Liver (tissue), 9 donors: Measurements from ENCODE around the gene FOSL2. TPM values are rescaled to one million over a fixed set of nuclear protein-coding genes. Genes with fewer than 3 reads are reported as not detected.

ENCODE experiments used
- DNase-seq: peaks from one replicate; pipeline ENCODE4 v3.0.0-alpha.2; 2017; ENCODE audit warnings: low spot score
- H3K27ac ChIP-seq, 2 donors: one replicate each; pipeline ENCODE4 v1.7.0; 2013; ENCODE audit warnings: inconsistent platforms in 2 of 2, low read length in 2 of 2, control low read depth in 1 of 2, low read depth in 1 of 2, mild to moderate bottlenecking in 1 of 2
- H3K27me3 ChIP-seq, 4 donors: one replicate each; pipeline versions ENCODE4 v1.6.1 to v1.7.0; 2013; ENCODE audit warnings: low read length in 3 of 4, inconsistent platforms in 1 of 4, mild to moderate bottlenecking in 1 of 4, moderate library complexity in 1 of 4; ENCODE audit not compliant: control insufficient read depth in 4 of 4, insufficient read depth in 4 of 4
- H3K36me3 ChIP-seq, 4 donors: one replicate each; pipeline versions ENCODE4 v1.6.1 to v1.7.0; 2013; ENCODE audit warnings: low read length in 3 of 4, mild to moderate bottlenecking in 3 of 4, low read depth in 1 of 4, moderate library complexity in 1 of 4; ENCODE audit not compliant: control insufficient read depth in 4 of 4, insufficient read depth in 3 of 4
- H3K4me1 ChIP-seq, 4 donors: one replicate each; pipeline versions ENCODE4 v1.6.1 to v1.7.0; 2013; ENCODE audit warnings: low read length in 3 of 4, mild to moderate bottlenecking in 3 of 4, moderate library complexity in 1 of 4; ENCODE audit not compliant: control insufficient read depth in 4 of 4, insufficient read depth in 4 of 4
- H3K4me3 ChIP-seq, 3 donors: one replicate each; pipeline versions ENCODE4 v1.6.1 to v1.7.0; 2013; ENCODE audit warnings: low read length in 3 of 3, control low read depth in 1 of 3, low read depth in 1 of 3, mild to moderate bottlenecking in 1 of 3
- H3K9ac ChIP-seq, 2 donors: one replicate each; pipeline ENCODE4 v1.7.0; 2013; ENCODE audit warnings: low read length in 2 of 2, mild to moderate bottlenecking in 2 of 2, moderate library complexity in 2 of 2, control low read depth in 1 of 2, low read depth in 1 of 2
- H3K9me3 ChIP-seq, 4 donors: one replicate each; pipeline versions ENCODE4 v1.6.1 to v1.7.0; 2013; ENCODE audit warnings: low read length in 3 of 4; ENCODE audit not compliant: control insufficient read depth in 4 of 4
- CTCF ChIP-seq: fragments of 150-350 bp; IDR thresholded peaks from 2 replicates; pipeline ENCODE4 v1.5.1; 2017; ENCODE audit warnings: improper control_type of control experiment, low read depth, low read length; ENCODE audit not compliant: missing input control
- EGR1 ChIP-seq, 2 donors: IDR thresholded peaks; 2 replicates each; pipeline ENCODE4 v1.6.1; 2016 to 2018; ENCODE audit warnings: antibody characterized with exemption in 2 of 2, low read depth in 2 of 2
- FOXA1 ChIP-seq: IDR thresholded peaks from 2 replicates; pipeline ENCODE4 v1.6.1; 2016; ENCODE audit warnings: antibody characterized with exemption
- FOXA2 ChIP-seq: IDR thresholded peaks from 2 replicates; pipeline ENCODE4 v1.6.1; 2016; ENCODE audit warnings: antibody characterized with exemption
- GABPA ChIP-seq, 2 donors: IDR thresholded peaks in 1 of 2; conservative IDR thresholded peaks in 1 of 2; 2 replicates each; pipeline ENCODE4 v1.6.1; 2016; ENCODE audit warnings: antibody characterized with exemption in 2 of 2, mild to moderate bottlenecking in 1 of 2, moderate library complexity in 1 of 2
- HNF4A ChIP-seq, 2 donors: conservative IDR thresholded peaks; 2 replicates each; pipeline ENCODE4 v1.6.1; 2016; ENCODE audit warnings: antibody characterized with exemption in 2 of 2, mild to moderate bottlenecking in 2 of 2
- HNF4G ChIP-seq: IDR thresholded peaks from 2 replicates; pipeline ENCODE4 v1.6.1; 2016; ENCODE audit warnings: antibody characterized with exemption
- JUND ChIP-seq, 2 donors: IDR thresholded peaks; 2 replicates each; pipeline ENCODE4 v1.6.1; 2016; ENCODE audit warnings: antibody characterized with exemption in 2 of 2
- NR2F2 ChIP-seq: IDR thresholded peaks from 2 replicates; pipeline ENCODE4 v1.6.1; 2016; ENCODE audit warnings: antibody characterized with exemption
- RAD21 ChIP-seq, 2 donors: IDR thresholded peaks; 2 replicates each; pipeline ENCODE4 v1.6.1; 2016; ENCODE audit warnings: antibody characterized with exemption in 2 of 2, mild to moderate bottlenecking in 2 of 2
- RXRA ChIP-seq, 2 donors: IDR thresholded peaks; 2 replicates each; pipeline ENCODE4 v1.6.1; 2017 to 2018; ENCODE audit warnings: antibody characterized with exemption in 2 of 2, mild to moderate bottlenecking in 1 of 2
- SP1 ChIP-seq: IDR thresholded peaks from 2 replicates; pipeline ENCODE4 v1.6.1; 2018; ENCODE audit warnings: antibody characterized with exemption, mild to moderate bottlenecking
- TAF1 ChIP-seq: conservative IDR thresholded peaks from 2 replicates; pipeline ENCODE4 v1.6.1; 2016; ENCODE audit warnings: antibody characterized with exemption, mild to moderate bottlenecking
- YY1 ChIP-seq: IDR thresholded peaks from 2 replicates; pipeline ENCODE4 v1.6.1; 2016; ENCODE audit warnings: antibody characterized with exemption, mild to moderate bottlenecking
- WGBS: extraction: QIAGEN DNeasy Blood & Tissue Kit; methylation state at CpG from one replicate; pipeline ENCODE4 v1.1.7; 2013; 5-methylcytosine and 5-hydroxymethylcytosine counted together
- polyA plus RNA-seq, 2 donors: library from polyadenylated mRNA; stranded (reverse) in 1 of 2; unstranded in 1 of 2; fragments of 200-250 nt in 1 of 2; fragments of >200 nt in 1 of 2; fragmentation: Nextera tagmentation in 1 of 2; extraction: Ambion mirVana in 1 of 2; gene quantifications; one replicate each; pipeline versions ENCODE4 v1.2.1 to v1.2.3, GENCODE V29; 2013 to 2015
- total RNA-seq, 2 donors: library from RNA; depleted of rRNA; stranded (reverse); fragments of >200 nt; gene quantifications; one replicate each; pipeline ENCODE4 v1.2.3, GENCODE V29; 2014
- TF ChIP-seq, protein P1 (sequence below): IDR thresholded peaks from 2 replicates; pipeline ENCODE4 v1.6.1; 2016; ENCODE audit warnings: antibody characterized with exemption, mild to moderate bottlenecking
- TF ChIP-seq, protein P2 (sequence below): IDR thresholded peaks from 2 replicates; pipeline ENCODE4 v1.6.1; 2016; ENCODE audit warnings: antibody characterized with exemption
- TF ChIP-seq, protein P3 (sequence below): IDR thresholded peaks from 2 replicates; pipeline ENCODE4 v1.6.1; 2016; ENCODE audit warnings: antibody characterized with exemption
- TF ChIP-seq, protein P4 (sequence below): IDR thresholded peaks from 2 replicates; pipeline ENCODE4 v1.6.1; 2016; ENCODE audit warnings: antibody characterized with exemption
- donor health status: healthy.
- donor health status: healthy.
- donor health status: healthy.
- donor health status: healthy.
- donor health status: healthy.

FOSL2 gene
- total and polyA plus RNA-seq, 4 donors: 1.9 to 10.7 (median 2.6) TPM

- H3K9me3 ChIP-seq: no peaks in the 10 kb centered on the region
- H3K27ac ChIP-seq: no peak overlapping the region
- H3K36me3 ChIP-seq: no peaks in the 10 kb centered on the region
- H3K4me1 ChIP-seq: peaks cover 0 to 26% (median 7%) of the 10 kb centered on the region in 4 donors
- DNase-seq: no peak
- no peak overlapping the region for H3K9ac ChIP-seq
- H3K27me3 ChIP-seq: no peaks in the 10 kb centered on the region
- 67% methylated on average over 19 of the region's 19 CpGs for WGBS
- H3K4me3 ChIP-seq: no peak overlapping the region
- TF ChIP-seq HNF4G: no peak
- TF ChIP-seq RAD21 (IDR thresholded peaks at IDR 0.05): peak; percentile 6 to 16
- TF ChIP-seq, protein P1, sequence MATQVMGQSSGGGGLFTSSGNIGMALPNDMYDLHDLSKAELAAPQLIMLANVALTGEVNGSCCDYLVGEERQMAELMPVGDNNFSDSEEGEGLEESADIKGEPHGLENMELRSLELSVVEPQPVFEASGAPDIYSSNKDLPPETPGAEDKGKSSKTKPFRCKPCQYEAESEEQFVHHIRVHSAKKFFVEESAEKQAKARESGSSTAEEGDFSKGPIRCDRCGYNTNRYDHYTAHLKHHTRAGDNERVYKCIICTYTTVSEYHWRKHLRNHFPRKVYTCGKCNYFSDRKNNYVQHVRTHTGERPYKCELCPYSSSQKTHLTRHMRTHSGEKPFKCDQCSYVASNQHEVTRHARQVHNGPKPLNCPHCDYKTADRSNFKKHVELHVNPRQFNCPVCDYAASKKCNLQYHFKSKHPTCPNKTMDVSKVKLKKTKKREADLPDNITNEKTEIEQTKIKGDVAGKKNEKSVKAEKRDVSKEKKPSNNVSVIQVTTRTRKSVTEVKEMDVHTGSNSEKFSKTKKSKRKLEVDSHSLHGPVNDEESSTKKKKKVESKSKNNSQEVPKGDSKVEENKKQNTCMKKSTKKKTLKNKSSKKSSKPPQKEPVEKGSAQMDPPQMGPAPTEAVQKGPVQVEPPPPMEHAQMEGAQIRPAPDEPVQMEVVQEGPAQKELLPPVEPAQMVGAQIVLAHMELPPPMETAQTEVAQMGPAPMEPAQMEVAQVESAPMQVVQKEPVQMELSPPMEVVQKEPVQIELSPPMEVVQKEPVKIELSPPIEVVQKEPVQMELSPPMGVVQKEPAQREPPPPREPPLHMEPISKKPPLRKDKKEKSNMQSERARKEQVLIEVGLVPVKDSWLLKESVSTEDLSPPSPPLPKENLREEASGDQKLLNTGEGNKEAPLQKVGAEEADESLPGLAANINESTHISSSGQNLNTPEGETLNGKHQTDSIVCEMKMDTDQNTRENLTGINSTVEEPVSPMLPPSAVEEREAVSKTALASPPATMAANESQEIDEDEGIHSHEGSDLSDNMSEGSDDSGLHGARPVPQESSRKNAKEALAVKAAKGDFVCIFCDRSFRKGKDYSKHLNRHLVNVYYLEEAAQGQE: no peak
- TF ChIP-seq SP1: peak; percentile 21
- TF ChIP-seq, protein P2, sequence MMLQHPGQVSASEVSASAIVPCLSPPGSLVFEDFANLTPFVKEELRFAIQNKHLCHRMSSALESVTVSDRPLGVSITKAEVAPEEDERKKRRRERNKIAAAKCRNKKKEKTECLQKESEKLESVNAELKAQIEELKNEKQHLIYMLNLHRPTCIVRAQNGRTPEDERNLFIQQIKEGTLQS: no peak
- no peak for TF ChIP-seq FOXA2
- TF ChIP-seq HNF4A (conservative IDR thresholded peaks at IDR 0.05): no peak
- no peak for TF ChIP-seq NR2F2
These were observed 26.0 kb upstream of the FOSL2 start for GRCh38 chr2:28366496-28367282.

DNA sequence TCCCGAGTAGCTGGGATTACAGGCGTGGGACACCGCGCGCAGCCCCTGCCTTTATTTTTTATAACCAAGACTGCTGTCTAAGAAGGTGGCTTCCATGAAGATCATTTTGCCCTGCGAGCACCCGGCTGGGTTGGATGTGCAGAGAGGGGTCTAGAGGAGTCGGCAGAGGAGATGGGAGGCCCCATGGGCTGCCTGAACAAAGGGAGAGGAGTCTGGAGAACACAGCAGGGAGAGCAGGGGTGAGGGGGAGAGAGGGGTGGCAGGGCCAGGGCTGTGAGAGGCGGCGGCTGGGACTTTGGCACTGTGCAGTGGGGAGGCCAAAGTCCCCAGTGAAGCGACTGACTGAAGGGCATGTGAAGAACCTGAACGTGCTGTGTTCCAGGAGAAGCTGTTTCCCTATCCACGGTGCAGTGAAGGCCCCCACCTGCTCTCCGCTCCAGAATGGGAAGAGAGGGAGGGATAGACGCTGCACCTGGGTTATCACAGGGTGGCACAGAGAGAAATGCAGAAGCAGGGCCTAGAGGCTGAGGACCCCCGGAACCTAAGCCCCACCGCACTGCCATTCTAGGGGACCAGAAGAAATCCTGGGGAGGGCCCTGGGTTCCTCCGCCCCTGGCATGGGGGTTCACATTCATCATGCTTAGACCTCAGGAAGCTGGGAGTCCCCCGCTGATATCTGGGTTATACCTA, 24.8 kb upstream of the FOSL2 start:
- 75% methylated on average over 19 of the region's 19 CpGs for WGBS
- DNase-seq: no peak
- Histone ChIP-seq H3K4me1 (peaks cover 0 to 26% (median 7%) of the 10 kb centered on the region in 4 donors), H3K27ac (no peak overlapping the region), H3K36me3 (no peaks in the 10 kb centered on the region), H3K4me3 (no peak overlapping the region), H3K9ac (no peak overlapping the region), H3K27me3 (no peaks in the 10 kb centered on the region), H3K9me3 (no peaks in the 10 kb centered on the region)
- TF ChIP-seq, protein P3, sequence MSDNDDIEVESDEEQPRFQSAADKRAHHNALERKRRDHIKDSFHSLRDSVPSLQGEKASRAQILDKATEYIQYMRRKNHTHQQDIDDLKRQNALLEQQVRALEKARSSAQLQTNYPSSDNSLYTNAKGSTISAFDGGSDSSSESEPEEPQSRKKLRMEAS: no peak
- TF ChIP-seq HNF4G (peak; percentile 83), HNF4A (conservative IDR thresholded peaks at IDR 0.05) (peak; percentile 85 to 94), RXRA (IDR thresholded peaks at IDR 0.05) (peak in 1 of 2 donors; percentile 52), SP1 (peak; percentile 57), NR2F2 (no peak), TAF1 (no peak), YY1 (no peak), JUND (IDR thresholded peaks at IDR 0.05) (no peak), CTCF (no peak), GABPA (IDR thresholded peaks at IDR 0.05 in 1 of 2, conservative IDR thresholded peaks at IDR 0.05 in 1 of 2) (no peak), FOXA2 (no peak), EGR1 (IDR thresholded peaks at IDR 0.05; ENCODE audit: low read depth in 2 of 2) (no peak), FOXA1 (no peak), RAD21 (IDR thresholded peaks at IDR 0.05) (peak in 1 of 2 donors; percentile 35)
- TF ChIP-seq, protein P4, sequence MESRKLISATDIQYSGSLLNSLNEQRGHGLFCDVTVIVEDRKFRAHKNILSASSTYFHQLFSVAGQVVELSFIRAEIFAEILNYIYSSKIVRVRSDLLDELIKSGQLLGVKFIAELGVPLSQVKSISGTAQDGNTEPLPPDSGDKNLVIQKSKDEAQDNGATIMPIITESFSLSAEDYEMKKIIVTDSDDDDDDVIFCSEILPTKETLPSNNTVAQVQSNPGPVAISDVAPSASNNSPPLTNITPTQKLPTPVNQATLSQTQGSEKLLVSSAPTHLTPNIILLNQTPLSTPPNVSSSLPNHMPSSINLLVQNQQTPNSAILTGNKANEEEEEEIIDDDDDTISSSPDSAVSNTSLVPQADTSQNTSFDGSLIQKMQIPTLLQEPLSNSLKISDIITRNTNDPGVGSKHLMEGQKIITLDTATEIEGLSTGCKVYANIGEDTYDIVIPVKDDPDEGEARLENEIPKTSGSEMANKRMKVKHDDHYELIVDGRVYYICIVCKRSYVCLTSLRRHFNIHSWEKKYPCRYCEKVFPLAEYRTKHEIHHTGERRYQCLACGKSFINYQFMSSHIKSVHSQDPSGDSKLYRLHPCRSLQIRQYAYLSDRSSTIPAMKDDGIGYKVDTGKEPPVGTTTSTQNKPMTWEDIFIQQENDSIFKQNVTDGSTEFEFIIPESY: no peak
- TF ChIP-seq, protein P2: no peak
- TF ChIP-seq, protein P1: no peak
